C1 segment of cervical spinal cord (tissue), 14 donors: ENCODE data around the gene DLL1.

Source experiments
- DNase-seq, 14 donors: peaks; one replicate each; lab custom pipeline; 2025; lab: John Stamatoyannopoulos, UW

DLL1 gene

DNA sequence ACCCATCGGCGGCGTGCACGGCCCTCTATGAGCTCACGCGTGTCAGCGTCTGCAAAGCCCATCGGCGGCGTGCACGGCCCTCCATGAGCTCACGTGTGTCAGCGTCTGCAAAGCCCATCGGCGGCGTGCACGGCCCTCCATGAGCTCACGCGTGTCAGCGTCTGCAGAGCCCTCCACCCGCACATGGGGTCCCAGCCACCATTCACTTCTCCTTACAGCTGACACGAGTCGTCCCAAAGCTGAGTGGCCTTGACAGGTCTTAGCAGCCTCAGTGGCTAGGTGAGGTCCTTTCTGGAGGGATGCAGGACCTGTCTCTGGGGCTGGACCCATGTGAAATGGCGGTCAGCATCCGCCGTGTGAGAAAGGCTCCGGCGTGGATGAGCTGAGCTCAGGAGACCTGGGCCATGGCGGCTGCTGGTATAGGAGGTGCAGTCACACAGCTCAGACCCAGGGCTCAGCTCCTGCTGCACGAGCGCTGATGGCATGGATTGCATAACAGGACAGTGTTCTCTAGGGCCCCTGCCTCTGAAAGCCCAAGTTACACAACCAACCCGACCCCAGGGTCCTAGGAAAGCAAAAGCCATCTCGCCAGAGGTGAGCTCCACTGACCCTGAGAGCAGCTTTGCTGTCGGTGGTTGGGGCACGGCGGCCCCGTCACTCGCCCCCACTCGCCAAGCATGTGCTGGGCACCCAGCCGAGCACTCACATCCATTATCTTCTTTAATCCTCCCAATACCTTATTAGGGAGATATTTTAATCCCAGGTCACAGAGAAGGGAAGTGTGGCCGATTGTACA, 38.9 kb downstream of the DLL1 start:
- no peak for DNase-seq

DNA sequence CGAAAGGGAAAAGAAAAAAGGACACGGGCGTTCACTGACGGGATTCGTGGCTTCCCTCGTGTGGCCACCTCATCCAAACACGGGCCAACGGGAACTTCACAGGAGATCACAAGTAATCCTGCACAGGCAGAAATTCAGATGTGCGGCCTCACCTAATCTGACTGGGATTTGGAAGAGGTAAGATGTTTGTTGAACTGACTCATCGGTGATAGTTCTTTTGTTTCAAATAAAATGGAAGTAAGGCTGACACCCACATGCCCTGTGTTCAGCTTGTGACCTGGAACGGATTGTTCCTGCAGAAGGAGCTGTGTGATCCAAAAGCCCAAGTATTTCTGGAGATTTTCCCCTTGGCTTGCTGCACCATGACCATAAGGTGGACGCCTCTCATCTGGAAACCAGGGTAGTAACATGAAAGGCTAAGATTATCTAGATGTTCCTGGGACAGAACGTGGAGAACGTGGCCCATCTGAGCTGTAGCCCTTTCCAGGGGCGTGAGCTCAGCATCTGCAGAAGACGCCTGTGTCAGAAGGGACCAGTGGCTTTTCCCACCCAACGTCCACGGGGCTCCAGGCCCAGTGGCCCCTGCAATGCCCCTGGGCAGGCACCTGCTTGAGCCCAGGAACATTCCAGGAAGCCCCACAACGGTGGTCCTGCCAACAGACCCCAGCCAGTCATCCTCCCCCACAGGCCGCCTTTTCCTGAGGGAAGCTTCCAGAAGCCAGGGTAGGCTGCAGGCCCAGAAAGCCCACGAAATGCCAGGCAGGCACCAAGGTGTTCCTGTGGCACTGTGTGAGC, 39.7 kb downstream of the DLL1 start:
- no peak for DNase-seq

DNA sequence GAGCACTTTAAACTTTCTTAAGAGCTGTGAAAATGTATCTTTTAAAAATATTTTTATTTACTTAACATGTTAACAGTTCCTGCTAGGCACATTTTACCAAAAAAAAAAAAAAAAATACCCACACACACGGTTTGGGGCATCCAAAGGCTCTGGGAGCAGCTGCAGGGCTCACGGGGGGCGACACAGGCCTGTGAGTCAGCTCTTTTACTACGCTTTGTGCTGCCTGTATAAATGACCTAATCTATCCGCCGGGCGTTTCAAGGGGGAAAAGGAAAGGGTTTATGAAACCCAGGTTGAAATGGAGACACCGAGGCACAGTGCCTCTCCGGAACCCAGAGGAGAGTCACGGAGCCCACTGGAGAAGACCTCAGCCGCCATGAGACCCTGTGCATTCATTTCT, 40.4 kb downstream of the DLL1 start:
- no peak for DNase-seq

DNA sequence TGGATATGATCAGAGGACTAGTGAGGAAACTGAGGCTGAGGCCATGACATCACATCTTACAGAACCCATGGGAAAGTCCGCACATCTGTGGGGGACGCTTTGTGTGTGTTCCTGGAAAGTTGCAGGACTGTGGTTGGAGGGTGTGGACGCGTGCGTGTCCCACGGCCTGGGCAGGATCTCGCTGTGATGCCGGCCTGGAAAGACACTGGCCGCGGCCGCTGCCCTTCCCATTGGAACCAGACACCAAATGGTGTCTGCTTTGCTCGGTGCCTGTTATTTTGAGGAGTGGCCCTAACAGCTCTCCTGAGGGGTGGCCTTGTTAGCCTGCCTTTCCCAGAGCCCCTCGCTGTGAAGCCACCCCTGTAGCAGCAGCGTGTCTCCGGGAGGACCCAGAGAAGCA, 41.1 kb downstream of the DLL1 start:
- DNase-seq, result no peak

DNA sequence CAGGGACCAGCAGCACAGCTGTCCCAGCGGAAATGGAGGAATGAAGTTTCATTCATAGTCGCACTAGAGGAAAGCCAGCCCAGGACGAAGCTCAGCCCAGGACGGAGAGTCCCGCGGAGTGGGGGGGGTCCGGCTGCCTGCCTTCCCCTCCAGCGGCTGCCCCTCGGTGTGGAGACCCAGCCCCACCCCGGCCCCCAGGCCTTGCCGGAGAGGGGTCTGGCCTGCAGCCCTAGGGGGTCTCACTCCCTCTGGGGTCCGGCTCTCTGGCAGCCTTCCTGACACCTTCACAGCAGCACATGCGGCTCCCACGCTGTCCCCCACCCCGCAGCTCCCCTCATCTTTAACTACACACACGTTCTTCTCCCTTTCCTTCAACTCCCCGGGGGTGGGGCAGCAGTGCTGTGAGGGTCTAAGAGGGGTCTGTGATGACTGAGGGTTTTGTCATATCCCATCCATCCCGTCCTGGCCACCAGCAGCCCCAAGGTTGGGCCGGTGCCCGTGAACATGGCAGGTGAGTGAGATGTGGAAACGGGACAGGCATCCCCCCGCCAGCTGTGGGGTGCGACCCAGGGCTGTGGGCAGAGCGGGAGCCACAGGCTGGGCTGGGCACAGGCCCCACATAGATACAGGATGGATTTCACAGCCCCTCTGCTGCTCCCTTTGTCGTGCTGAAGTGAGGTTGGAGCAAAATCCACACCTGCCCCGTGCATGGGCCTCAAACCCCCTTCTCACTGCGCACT, 41.8 kb downstream of the DLL1 start:
- no peak for DNase-seq

DNA sequence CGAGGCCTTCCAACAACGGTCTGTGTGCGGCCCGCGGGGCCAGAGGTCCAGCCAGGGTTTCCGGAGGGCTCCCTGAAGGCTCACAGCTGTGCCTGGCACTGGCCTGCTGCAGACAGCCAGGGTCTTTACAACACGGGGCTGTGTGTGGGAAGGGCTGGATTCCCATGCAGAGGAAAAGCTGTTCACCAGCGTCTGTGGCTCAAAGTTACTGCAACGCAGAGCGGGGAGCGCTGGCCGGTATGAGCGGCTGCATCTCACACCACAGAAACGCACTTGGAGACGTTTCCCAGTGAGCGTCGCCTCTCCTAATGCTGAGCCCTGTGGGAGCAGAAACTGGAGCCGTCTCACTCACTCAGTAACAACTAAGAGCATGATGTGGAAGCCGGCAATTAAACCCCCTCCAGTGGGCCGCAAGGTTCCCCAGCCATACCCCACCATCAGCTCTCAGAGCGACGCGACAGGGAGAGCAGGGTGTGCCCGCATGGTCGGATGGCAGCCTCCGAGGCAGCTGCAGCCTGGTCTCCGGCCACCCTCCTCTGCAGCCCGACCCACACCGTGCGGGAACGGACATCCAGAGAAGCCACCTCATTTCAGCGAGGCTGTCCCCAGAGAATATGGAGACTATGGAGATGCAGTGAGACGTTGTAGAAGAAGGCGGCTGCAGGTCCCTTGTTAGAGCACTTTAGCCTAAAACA, 42.6 kb downstream of the DLL1 start:
- DNase-seq, result peak in 1 of 14 donors; percentile 8

DNA sequence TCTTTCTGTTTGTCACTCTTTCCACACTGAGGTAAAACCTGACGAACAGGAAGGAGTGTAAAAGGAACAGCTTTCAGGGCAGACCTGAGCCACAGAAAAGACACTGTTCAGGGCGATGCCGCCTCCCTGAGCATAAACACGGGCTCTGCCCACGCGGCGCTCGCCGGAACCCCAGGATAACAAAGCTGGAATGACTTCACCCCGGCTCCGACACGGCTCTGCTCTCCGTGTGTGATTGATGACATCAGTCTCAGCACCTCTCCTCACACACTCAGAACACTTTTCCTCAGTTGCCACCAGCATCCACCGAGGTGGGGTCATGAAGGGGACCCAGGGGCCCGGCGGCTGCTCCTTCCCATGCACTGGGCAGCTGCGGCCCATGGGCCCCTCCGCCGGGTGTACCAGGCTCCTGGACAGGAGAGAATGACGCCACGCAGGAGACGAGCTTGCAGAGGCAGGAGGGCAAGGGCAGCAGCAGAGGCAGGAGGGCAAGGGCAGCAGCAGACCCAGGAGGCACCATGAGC, 43.6 kb downstream of the DLL1 start:
- DNase-seq, result no peak

DNA sequence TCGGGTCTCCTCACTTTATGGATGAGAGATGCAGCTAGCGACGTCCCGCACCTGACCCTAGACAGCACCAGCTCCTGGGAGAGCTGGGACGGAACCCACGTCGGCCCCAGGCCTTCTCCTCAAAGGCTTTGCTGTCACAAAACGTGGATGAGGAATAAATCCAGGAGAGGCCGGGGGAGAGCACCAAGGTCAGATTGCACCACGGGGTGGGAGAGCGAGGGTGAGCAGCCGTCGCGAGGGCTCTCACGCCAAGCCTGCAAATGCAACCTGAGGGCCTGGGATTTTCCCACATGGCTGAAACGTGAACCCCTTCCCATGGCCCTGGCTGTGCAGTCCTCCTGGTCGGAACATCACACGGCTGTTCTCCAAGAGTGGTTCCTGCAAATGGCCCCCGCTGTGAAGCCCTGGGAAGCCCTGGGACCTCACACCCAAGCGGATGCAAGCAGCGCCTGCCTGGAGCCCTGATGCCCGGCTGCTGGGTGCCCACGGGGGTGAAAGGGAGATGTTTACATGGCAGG, 45.3 kb downstream of the DLL1 start:
- no peak for DNase-seq

DNA sequence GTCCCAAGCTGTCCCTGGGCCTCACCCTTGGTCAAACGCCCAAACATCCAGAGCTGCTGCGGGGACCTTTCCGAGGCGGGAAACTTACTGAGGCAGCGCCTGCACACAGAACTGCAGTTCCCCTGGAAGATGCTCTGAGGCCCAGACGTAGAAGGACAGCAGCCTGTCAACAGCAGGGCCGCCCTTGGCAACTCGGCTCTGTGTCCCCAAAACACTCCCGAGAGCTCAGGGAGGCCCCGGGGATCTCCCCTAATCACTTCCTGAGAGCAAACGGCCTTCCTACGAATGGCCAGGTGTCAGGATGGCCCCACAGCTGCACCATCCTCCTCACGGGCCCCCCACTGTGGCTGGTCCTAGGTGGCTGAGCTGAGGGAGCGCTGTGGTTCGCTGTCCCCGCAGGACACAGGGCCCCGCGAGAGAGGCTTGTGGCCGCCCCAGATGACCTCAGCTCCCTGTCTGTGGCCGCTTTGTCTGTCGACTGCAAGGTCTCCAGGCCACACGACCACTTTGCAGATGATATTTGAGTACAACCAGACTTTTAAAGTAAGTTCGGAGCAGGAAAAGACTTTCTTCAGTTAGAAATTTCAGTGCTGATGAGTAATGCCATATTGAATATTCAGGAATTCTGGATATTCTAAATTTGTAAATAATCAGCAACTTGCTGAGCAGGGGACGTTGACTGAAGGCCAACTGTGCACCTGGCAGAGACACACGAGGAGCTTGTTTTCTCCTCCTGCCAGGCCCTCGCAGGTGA, 46.0 kb downstream of the DLL1 start:
- DNase-seq, result peak in 4 of 14 donors; percentile 15 to 47 (median 36)

DNA sequence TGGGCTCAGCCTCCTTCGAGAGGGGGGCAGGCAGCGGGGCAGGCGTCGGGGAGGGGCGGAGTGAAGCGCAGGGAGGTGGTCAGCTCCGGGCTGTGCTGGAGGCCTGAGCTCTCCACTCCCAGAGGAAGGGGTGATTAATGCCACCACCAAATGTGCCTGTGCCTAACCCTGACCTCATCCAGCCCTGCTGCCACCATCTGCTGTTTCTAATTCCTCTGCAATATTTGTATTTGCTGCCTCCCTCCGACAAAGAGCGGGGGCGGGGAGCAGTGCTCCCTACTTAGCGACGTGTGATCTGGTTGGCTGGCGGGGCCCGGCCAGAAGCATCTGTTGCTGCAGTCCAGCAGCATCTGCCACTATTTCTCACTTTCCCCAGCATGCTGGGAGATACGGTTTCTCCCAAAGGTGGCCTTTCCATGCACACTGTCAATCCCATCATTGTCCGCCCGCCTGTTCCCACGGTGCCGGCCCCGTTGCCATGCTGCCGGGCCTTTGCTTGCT, 47.0 kb downstream of the DLL1 start:
- peak in 8 of 14 donors; percentile 20 to 57 (median 48) for DNase-seq

DNA sequence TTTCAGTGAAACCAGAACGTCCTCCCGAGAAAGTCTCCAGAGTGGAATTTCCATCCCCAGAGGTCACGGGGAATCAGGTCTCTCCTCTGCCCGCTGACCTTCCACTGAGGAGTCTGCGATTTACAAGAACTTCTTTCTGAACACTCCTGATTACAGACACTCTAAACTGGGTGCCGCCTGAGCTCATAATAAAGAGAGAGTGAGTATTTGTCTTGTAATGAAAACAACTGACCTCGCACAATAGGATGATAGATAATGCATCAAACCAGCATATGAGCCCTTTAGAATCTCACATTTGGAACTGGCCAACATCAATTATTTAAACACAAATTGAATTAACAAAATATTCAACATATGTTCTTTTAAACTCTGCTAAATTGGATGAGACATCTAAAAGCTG, 47.5 kb downstream of the DLL1 start:
- DNase-seq, result no peak

DNA sequence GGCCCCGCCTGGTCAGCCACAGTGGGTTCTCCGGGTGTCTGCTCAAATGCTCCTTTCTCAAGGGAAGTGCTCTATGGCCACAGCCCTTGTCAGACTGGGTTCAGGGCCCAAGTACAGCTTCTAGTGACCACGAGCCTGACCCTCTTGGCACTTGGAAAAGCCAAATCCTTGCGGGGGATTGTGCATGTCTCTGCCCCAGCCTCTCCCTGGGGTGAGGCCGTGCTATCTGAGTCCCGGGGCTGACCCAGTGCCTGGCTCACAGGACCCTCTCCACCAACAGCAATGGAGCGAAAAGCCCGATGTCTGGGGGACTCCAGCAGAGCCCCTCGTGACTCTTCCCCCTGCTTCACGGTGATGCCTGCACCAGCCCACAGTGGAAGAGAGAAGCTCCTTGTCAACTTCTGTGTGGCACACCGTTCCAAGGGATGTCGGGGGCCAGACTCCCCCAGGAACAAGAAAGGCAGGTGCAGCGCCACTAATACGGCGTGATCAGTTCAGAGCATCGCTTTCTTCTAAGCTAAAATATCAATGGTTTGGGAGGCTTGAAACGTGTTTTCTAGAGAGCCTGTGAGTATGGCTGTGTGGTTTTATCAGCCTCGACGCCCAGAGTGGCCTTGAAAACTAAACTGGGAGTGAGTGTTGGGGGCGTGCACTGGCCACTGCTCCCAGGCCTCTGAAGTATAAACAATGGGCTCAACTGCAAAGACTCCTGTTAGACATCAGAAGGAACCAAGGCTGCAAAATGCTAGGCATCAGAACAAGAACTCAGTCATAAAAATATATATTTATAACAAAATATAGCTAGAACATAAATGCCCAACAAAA, 51.9 kb downstream of the DLL1 start:
- DNase-seq, result no peak

DNA sequence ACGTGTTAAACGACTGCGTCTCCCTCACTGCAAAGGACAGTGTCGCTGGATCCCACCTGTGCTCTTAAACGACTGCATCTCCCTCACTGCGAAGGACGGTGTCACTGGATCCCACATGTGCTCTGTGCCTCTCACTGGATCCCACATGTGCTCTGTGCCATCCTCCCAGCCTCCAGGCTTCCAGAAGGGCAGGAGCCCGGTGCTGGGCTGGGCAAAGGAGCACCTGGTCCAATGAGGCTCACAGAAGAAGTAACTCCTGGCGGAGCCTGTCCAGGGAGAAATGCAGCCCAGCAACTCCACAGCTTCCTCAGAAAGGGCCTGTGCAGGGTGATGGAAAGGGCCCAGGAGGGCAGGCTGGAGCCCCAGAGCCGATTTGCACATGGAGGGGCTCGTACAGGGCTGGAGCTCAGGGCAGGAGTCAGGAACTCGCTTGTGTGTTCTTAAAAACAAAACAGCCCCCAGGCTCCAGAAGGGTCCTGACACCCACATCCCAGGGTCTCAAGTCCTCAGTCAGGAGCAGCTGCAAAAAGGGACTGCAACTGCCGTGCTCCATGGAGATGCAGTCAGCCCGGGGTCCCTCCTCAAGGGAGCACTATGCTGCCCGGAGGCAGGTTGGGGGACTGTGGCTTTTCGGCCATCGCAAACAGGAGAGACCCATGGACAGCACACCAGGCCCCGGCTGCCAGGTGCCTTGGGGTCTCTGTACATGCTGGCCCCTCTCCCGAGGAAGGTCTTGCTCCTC, 52.7 kb downstream of the DLL1 start:
- no peak for DNase-seq

DNA sequence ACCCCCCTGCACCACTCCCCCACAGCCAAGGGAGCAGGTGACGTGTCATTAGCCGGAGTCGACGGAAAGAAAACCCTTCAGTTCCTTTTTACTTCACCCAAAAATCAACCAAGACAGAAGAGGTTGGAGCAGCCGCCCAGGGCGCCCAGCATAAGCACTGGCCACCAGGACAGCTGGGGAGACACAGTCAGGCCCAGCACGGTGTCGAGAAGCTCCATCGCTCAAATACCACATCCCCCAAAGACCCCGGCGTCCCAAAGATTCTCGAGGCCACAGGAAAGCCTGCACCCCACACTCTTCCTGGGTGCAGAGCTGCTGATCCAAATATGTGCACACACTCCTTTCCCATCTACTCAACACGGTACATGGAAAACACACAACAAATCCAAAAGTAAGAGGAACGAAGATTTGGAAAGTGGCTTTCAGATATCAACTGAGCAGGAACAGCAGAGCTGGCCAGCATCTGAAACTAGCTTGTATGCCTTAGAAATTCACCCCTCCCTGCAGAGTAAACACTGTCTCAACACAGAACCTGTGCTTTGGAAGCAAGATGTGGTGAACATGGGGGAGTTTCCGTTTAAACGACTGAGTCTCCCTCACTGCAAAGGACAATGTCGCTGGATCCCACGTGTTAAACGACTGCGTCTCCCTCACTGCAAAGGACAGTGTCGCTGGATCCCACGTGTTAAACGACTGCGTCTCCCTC, 54.6 kb downstream of the DLL1 start:
- no peak for DNase-seq

DNA sequence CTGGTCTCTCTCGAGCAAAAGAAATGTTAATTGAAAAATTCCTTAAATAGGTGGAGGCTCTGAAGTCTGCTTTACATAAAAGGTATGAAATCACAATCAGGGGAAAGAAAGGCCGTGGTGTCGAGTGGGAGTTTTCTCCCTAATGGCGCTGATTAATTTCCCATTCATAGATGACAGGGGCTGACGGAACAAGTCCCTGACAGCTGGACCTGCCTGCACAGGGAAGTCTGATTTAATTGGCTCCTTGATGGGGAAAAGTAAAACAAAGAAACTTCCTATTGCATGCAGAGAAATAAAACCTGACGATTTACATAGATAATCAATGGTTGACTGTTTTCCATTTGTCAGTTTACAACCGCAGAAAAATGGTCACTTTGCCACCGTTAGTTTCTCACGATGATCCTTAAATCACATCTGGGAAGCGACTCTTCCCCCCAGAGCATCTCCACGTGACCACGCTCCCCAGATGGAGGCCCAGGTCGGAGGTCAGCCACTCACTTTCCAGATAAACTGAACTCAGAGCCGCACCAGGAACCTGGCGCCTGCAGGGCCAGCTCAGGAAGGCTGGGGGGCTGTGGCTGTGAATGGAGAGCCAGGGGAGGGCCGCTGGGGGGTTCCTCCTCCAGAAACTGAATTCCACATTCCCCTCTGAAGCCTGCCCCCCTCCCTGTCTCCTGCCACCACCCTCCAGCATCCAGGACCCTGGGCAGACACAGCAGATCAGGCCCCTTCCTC, 55.3 kb downstream of the DLL1 start:
- no peak for DNase-seq

DNA sequence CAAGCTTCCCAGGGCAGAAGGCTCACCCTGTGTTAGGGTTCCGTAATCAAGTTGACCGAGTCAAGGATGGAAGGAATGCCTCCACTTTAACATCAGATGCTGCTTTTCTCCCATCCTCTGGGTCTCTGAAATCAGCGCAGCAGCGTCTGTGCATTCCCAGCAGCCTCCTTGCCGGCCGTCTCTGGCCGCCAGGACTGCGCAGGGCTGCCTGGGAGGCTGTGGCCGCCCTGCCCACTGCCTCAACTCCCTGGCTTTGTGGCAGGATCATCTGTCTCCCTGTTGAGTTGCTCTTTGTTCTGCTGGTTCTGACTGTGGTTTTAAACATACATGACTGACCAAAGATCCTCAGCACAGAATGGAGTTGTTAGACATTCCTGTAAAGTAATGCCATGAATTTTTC, 56.5 kb downstream of the DLL1 start:
- peak in 5 of 14 donors; percentile 12 to 32 (median 26) for DNase-seq
